A549 (cell line): Measurements from ENCODE around the gene RHOF. TPM values are rescaled to one million over a fixed set of nuclear protein-coding genes. Genes with fewer than 3 reads are reported as not detected.
A peak's percentile ranks its signal among the peaks of the same experiment; 100 is the strongest.

ENCODE experiments used
- ATAC-seq, 2 experiments: fragments of 200-7000 bp in 1 of 2; fragments of >200 bp in 1 of 2; cut with Nextera tagmentation in 1 of 2; cut with Tn5 transposase in 1 of 2; 3 replicates each; pipeline versions ENCODE4 v1.8.0 to v1.9.1; 2018 to 2020; ENCODE audit warnings: mild to moderate bottlenecking in 1 of 2, moderate library complexity in 1 of 2
- CTCF ChIA-PET: fragments of 300-600 bp; sonication (Branson Sonifier 250); formaldehyde crosslinking; extraction: SDS; loops from one replicate; lab custom pipeline; 2021; ENCODE audit warnings: antibody characterized with exemption, inconsistent platforms; lab: Yijun Ruan, JAX
- POLR2A ChIA-PET: fragments of 350-600 bp; formaldehyde crosslinking; extraction: SDS; loops from one replicate; lab custom pipeline; 2021; ENCODE audit warnings: antibody characterized with exemption, inconsistent platforms; lab: Yijun Ruan, JAX
- DNase-seq, 2 experiments: peaks; one replicate each; pipeline versions ENCODE4 v3.0.0 to v3.0.0-alpha.2; 2011 to 2016; ENCODE audit warnings: low read depth in 1 of 2, low spot score in 1 of 2
- FAIRE-seq: peaks from 2 replicates; lab custom pipeline; 2011; peaks lifted over from hg19 to GRCh38; lab: Jason Lieb, UNC
- H3K27ac ChIP-seq, 2 experiments: fragments of >200 bp; sonication (Bioruptor Twin); formaldehyde crosslinking; 3 replicates each; pipeline ENCODE4 v1.5.1; 2016 to 2017
- H3K4me1 ChIP-seq: fragments of >200 bp; sonication (Bioruptor Twin); formaldehyde crosslinking; 3 replicates; pipeline ENCODE4 v1.6.1; 2016
- H3K4me2 ChIP-seq: fragments of >200 bp; sonication (Bioruptor Twin); formaldehyde crosslinking; 3 replicates; pipeline ENCODE4 v1.6.1; 2016
- H3K4me3 ChIP-seq: fragments of >200 bp; sonication (Bioruptor Twin); formaldehyde crosslinking; 3 replicates; pipeline ENCODE4 v1.5.1; 2016
- H3K9me3 ChIP-seq: fragments of >200 bp; sonication (Bioruptor Twin); formaldehyde crosslinking; 3 replicates; pipeline ENCODE4 v1.6.1; 2016
- BHLHE40 ChIP-seq: IDR thresholded peaks from 2 replicates; pipeline ENCODE4 v1.6.1; 2012; ENCODE audit warnings: low read depth, low read length, inconsistent platforms
- CBX8 ChIP-seq: fragments of 200-600 bp; sonication (generic); IDR thresholded peaks from 2 replicates; pipeline ENCODE4 v1.6.1; 2016
- CEBPB ChIP-seq, 2 experiments: fragments of >200 bp in 1 of 2; sonication (Bioruptor Twin) in 1 of 2; formaldehyde crosslinking in 1 of 2; IDR thresholded peaks; 2 replicates each; pipeline ENCODE4 v1.6.1; 2012 to 2016
- HOXA7 ChIP-seq: fragments of 250-450 bp; sonication (Bioruptor Pico); IDR thresholded peaks from 2 replicates; pipeline ENCODE4 v1.5.0; 2020; ENCODE audit warnings: mild to moderate bottlenecking, moderate library complexity
- JUNB ChIP-seq: fragments of >200 bp; sonication (Bioruptor Twin); formaldehyde crosslinking; IDR thresholded peaks from 2 replicates; pipeline ENCODE4 v1.6.1; 2016
- KDM1A ChIP-seq: fragments of 200-600 bp; sonication (generic); IDR thresholded peaks from 2 replicates; pipeline ENCODE4 v1.6.1; 2016; ENCODE audit warnings: low read depth, mild to moderate bottlenecking
- MAZ ChIP-seq: fragments of 150-350 bp; IDR thresholded peaks from 2 replicates; pipeline ENCODE4 v1.6.1; 2014; ENCODE audit warnings: antibody characterized with exemption, low read depth, low read length, borderline replicate concordance
- NR3C1 ChIP-seq: fragments of >200 bp; sonication (Bioruptor Twin); formaldehyde crosslinking; IDR thresholded peaks from 3 replicates; pipeline ENCODE4 v1.6.1; 2017
- POLR2AphosphoS2 ChIP-seq: conservative IDR thresholded peaks from 2 replicates; pipeline ENCODE4 v1.6.1; 2012; ENCODE audit warnings: low read length, improper control_type of control experiment, inconsistent platforms
- SMC3 ChIP-seq: fragments of >200 bp; sonication (Bioruptor Twin); formaldehyde crosslinking; IDR thresholded peaks from 3 replicates; pipeline ENCODE4 v1.6.1; 2018; ENCODE audit warnings: inconsistent platforms
- WGBS: methylation state at CpG from one replicate; pipeline ENCODE4 v1.1.6; 2017; ENCODE audit errors: missing lambda C conversion rate; 5-methylcytosine and 5-hydroxymethylcytosine counted together
- polyA plus RNA-seq, 4 experiments: library from polyadenylated mRNA; depleted of rRNA in 3 of 4; stranded (reverse); fragments of >200 nt; fragmentation: RNase III in 1 of 4; extraction: RNeasy Plus Mini Kit Qiagen cat#74134 plus additional on column Dnase treatment in 1 of 4; gene quantifications; 2 replicates in 3 of 4; 3 replicates in 1 of 4; pipeline ENCODE4 v1.2.3, GENCODE V29; 2011 to 2017
- TF ChIP-seq, protein P1 (sequence below): IDR thresholded peaks from 2 replicates; pipeline ENCODE4 v1.6.1; 2012
- TF ChIP-seq, protein P2 (sequence below): fragments of 450-650 bp; IDR thresholded peaks from 2 replicates; pipeline ENCODE4 v1.6.1; 2014; ENCODE audit warnings: antibody characterized with exemption
- TF ChIP-seq, protein P3 (sequence below): fragments of 200-600 bp; sonication (generic); IDR thresholded peaks from 2 replicates; pipeline ENCODE4 v1.6.1; 2016; ENCODE audit warnings: antibody characterized with exemption, mild to moderate bottlenecking, moderate library complexity
- TF ChIP-seq, protein P4 (sequence below): fragments of >200 bp; sonication (Bioruptor Twin); formaldehyde crosslinking; IDR thresholded peaks from 3 replicates; pipeline ENCODE4 v1.5.1; 2016

Gene RHOF
- polyA plus RNA-seq, 2 of the 4 experiments (the other 2 are of a cell fraction): 47.1 to 52.3 TPM

- no peaks in the 10 kb centered on the region for H3K9me3 ChIP-seq
- H3K4me2 ChIP-seq: peak overlapping the region; percentile 78
- ATAC-seq: peak in 1 of 2 experiments; percentile 50; a peak in 3 of 6 replicates
- 51% methylated on average over 21 of the region's 21 CpGs for WGBS
- ChIA-PET CTCF (interaction anchor here (0.6 to 72.2 kb wide), 4 partner anchors 4 to 214 kb away, joined by 3 to 2657 read pairs (median 1330); partner anchors contain the start of genes RHOF and SETD1B), POLR2A (interaction anchor here (0.6 to 2.1 kb wide), 3 partner anchors 9 to 46 kb away, joined by 5 to 8 read pairs (median 8); no protein-coding TSS in a partner anchor)
- TF ChIP-seq JUNB (no peak), CEBPB (IDR thresholded peaks at IDR 0.05) (no peak)
- peak in 1 of 2 experiments; percentile 51 for DNase-seq
- FAIRE-seq: no peak
- H3K4me3 ChIP-seq: peak overlapping the region; percentile 60
- H3K4me1 ChIP-seq: peaks cover 39% of the 10 kb centered on the region
- H3K27ac ChIP-seq: peak overlapping the region; percentile 100
Measured at GRCh38 chr12:121806546-121807423, 13.3 kb upstream of the RHOF start.

GRCh38 chr12:121806009-121806545 lies 12.6 kb upstream of the RHOF start:
- peak overlapping the region; percentile 100 for H3K27ac ChIP-seq
- peak overlapping the region; percentile 78 for H3K4me2 ChIP-seq
- whole genome bisulfite sequencing: 6% methylated on average over 12 of the region's 16 CpGs
- ATAC-seq (peak in 1 of 2 experiments; percentile 6; a peak in 1 of 6 replicates), FAIRE-seq (no peak)
- TF ChIP-seq, protein P1, sequence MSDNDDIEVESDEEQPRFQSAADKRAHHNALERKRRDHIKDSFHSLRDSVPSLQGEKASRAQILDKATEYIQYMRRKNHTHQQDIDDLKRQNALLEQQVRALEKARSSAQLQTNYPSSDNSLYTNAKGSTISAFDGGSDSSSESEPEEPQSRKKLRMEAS: 0 out of 2 replicates have a peak, but pooled peaks have one; percentile 40
- TF ChIP-seq SMC3: no peak
- TF ChIP-seq, protein P2, sequence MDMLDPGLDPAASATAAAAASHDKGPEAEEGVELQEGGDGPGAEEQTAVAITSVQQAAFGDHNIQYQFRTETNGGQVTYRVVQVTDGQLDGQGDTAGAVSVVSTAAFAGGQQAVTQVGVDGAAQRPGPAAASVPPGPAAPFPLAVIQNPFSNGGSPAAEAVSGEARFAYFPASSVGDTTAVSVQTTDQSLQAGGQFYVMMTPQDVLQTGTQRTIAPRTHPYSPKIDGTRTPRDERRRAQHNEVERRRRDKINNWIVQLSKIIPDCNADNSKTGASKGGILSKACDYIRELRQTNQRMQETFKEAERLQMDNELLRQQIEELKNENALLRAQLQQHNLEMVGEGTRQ: 0 out of 2 replicates have a peak, but pooled peaks have one; percentile 6
- TF ChIP-seq, all 56 proteins: peak for 2
- DNase-seq: no peak
- H3K9me3 ChIP-seq: no peaks in the 10 kb centered on the region
- H3K4me3 ChIP-seq: peak overlapping the region; percentile 60
- POLR2A ChIA-PET: interaction anchor here (0.6 to 1.0 kb wide), 2 partner anchors 9 to 46 kb away, joined by 5 to 8 read pairs; no protein-coding TSS in a partner anchor
- CTCF ChIA-PET: interaction anchor here (0.6 to 72.2 kb wide), 3 partner anchors 4 to 215 kb away, joined by 3 to 2657 read pairs (median 2657); partner anchors contain the start of genes RHOF and SETD1B
- H3K4me1 ChIP-seq: peaks cover 39% of the 10 kb centered on the region

DNA sequence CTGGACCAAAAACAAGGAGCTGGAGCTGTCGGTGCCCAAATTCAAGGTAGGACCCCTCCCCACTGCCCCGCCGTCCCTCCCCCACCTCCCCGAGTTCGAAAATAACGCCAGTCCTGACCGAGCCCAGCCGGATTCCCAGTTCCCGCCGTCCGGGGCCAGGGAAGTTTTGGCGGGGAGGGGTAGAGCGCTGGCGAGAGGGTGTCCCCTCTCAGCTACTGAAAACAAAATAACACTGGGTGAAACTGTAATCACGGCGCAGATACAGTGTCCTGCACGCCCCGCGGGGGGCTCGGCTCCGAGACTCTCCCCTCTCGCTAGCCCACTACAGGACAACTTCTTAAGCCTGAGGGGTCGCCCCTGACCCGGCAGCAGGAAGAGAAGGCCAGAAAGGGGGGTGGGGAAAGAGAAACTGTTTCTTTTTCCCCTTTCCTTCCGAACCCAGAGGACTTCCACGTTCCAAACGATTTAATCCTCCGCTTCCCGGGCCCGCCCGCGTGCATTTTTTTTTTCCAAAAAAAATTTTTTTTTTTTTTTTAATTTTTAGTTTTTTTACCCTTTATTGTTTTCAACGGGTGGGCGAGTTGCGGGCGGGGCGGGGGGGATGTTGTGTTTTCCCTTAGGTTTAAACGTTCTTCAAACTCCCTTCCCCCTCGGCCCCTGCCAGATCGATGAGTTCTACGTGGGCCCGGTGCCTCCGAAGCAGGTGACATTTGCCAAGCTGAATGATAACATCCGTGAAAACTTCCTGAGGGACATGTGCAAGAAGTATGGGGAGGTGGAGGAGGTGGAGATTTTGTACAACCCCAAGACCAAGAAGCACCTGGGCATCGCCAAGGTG lies 11.9 kb upstream of the RHOF start:
- TF ChIP-seq CEBPB (IDR thresholded peaks at IDR 0.05): no peak
- TF ChIP-seq NR3C1: no peak
- no peak for TF ChIP-seq JUNB
- TF ChIP-seq HOXA7 (CRISPR knock-in tag): no peak
- TF ChIP-seq MAZ: no peak
- TF ChIP-seq CBX8: no peak
- TF ChIP-seq, protein P3, sequence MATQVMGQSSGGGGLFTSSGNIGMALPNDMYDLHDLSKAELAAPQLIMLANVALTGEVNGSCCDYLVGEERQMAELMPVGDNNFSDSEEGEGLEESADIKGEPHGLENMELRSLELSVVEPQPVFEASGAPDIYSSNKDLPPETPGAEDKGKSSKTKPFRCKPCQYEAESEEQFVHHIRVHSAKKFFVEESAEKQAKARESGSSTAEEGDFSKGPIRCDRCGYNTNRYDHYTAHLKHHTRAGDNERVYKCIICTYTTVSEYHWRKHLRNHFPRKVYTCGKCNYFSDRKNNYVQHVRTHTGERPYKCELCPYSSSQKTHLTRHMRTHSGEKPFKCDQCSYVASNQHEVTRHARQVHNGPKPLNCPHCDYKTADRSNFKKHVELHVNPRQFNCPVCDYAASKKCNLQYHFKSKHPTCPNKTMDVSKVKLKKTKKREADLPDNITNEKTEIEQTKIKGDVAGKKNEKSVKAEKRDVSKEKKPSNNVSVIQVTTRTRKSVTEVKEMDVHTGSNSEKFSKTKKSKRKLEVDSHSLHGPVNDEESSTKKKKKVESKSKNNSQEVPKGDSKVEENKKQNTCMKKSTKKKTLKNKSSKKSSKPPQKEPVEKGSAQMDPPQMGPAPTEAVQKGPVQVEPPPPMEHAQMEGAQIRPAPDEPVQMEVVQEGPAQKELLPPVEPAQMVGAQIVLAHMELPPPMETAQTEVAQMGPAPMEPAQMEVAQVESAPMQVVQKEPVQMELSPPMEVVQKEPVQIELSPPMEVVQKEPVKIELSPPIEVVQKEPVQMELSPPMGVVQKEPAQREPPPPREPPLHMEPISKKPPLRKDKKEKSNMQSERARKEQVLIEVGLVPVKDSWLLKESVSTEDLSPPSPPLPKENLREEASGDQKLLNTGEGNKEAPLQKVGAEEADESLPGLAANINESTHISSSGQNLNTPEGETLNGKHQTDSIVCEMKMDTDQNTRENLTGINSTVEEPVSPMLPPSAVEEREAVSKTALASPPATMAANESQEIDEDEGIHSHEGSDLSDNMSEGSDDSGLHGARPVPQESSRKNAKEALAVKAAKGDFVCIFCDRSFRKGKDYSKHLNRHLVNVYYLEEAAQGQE: no peak
- no peak for TF ChIP-seq KDM1A
- no peak for TF ChIP-seq BHLHE40
- no peak for TF ChIP-seq POLR2AphosphoS2
- TF ChIP-seq, protein P4, sequence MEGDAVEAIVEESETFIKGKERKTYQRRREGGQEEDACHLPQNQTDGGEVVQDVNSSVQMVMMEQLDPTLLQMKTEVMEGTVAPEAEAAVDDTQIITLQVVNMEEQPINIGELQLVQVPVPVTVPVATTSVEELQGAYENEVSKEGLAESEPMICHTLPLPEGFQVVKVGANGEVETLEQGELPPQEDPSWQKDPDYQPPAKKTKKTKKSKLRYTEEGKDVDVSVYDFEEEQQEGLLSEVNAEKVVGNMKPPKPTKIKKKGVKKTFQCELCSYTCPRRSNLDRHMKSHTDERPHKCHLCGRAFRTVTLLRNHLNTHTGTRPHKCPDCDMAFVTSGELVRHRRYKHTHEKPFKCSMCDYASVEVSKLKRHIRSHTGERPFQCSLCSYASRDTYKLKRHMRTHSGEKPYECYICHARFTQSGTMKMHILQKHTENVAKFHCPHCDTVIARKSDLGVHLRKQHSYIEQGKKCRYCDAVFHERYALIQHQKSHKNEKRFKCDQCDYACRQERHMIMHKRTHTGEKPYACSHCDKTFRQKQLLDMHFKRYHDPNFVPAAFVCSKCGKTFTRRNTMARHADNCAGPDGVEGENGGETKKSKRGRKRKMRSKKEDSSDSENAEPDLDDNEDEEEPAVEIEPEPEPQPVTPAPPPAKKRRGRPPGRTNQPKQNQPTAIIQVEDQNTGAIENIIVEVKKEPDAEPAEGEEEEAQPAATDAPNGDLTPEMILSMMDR: no peak
- DNase-seq: peak in 1 of 2 experiments; percentile 70
- ATAC-seq: no peak
- CTCF ChIA-PET: interaction anchor here (1.0 to 72.2 kb wide), 3 partner anchors 5 to 86 kb away, joined by 3 to 2657 read pairs (median 2657); partner anchors contain the start of genes RHOF and SETD1B
- POLR2A ChIA-PET: interaction anchor here (1.0 kb wide), 1 partner anchor 8 kb away, joined by 5 read pairs; no protein-coding TSS in a partner anchor
- H3K27ac ChIP-seq: peak overlapping the region; percentile 100
- H3K4me1 ChIP-seq: peaks cover 39% of the 10 kb centered on the region
- H3K4me3 ChIP-seq: peak overlapping the region; percentile 60
- peak overlapping the region; percentile 78 for H3K4me2 ChIP-seq
- FAIRE-seq: no peak
- no peaks in the 10 kb centered on the region for H3K9me3 ChIP-seq
- under 1% methylated on average over 36 of the region's 45 CpGs for WGBS
